Astrocyte of the cerebellum (primary cell): ENCODE results near the gene TRMT10A.

Experiments used
- DNase-seq: peaks from one replicate; pipeline ENCODE4 v3.0.0-alpha.2; 2011; ENCODE audit warnings: low read depth
- H3K4me3 ChIP-seq: 2 replicates; pipeline ENCODE4 v1.5.1; 2011; ENCODE audit warnings: mild to moderate bottlenecking, low read depth, low read length, moderate library complexity
- CTCF ChIP-seq: IDR thresholded peaks from 2 replicates; pipeline ENCODE4 v1.5.1; 2012; ENCODE audit warnings: low read length, low read depth, moderate library complexity, mild to moderate bottlenecking; ENCODE audit errors: missing control alignments
- in situ Hi-C: cut with HindIII; loops from 2 replicates; pipeline ENCODE4 v1.10.0; 2017; ENCODE audit warnings: low sequenced_read_pairs

Gene TRMT10A

GRCh38 chr4:99507349-99507748 is 56.5 kb downstream of the TRMT10A start:
- DNase-seq, result no peak
- no peak for TF ChIP-seq CTCF
- no peak overlapping the region for H3K4me3 ChIP-seq
- in situ Hi-C loops, result no loop called here

GRCh38 chr4:99506781-99507180 is 57.1 kb downstream of the TRMT10A start:
- in situ Hi-C loops, result no loop called here
- TF ChIP-seq CTCF, result no peak
- no peak for DNase-seq
- H3K4me3 ChIP-seq, result no peak overlapping the region

GRCh38 chr4:99504804-99505502 is 58.9 kb downstream of the TRMT10A start:
- no peak for TF ChIP-seq CTCF
- no peak overlapping the region for H3K4me3 ChIP-seq
- in situ Hi-C loops, result no loop called here
- no peak for DNase-seq
